ENCODE results near the gene SPEN. TPM values are rescaled to one million over a fixed set of nuclear protein-coding genes. Genes with fewer than 3 reads are reported as not detected.

Gene SPEN
- total and polyA plus RNA-seq, 2 experiments from 2014 or later = 14.9 to 43.6 TPM

DNA sequence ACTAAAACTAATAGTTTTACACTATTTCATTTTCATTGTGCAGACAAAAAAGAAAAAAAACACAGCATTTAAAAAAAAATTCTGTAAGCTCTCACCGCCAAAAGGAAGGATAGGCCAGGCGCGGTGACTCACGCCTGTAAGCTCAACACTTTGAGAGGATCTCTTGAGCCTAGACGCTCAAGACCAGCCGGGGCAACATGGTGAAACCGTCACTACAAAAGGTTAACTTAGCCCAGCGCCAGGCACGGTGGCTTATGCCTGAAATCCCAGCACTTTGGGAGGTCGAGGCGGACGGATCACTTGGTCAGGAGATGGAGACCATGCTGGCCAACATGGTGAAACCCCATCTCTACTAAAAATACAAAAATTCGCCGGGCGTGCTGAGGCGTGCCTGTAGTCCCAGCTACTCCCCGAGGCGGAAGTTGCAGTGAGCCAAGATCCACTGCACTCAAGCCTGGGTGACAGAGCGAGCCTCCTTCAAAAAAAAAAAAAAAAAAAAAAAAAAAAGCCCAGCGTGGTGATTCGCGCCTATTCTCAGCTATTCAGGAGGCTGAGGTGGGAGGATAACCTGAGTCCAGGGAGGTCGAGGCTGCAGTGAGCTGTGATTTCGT lies 14.3 kb upstream of the SPEN start:
- H3K4me3 ChIP-seq = peak overlapping the region; percentile 86
- H3K79me2 ChIP-seq (replicated peaks; ENCODE audit: insufficient read depth) = peaks cover 7% of the 10 kb centered on the region; the same call in 1 of the 2 replicates
- peaks cover 13% of the 10 kb centered on the region for H3K4me1 ChIP-seq (ENCODE audit: insufficient read depth)
- H3K27ac ChIP-seq (ENCODE audit: low read depth) = peak overlapping the region; percentile 100; the same call in 1 of the 2 replicates
- peak overlapping the region; percentile 80; the same call in 1 of the 2 replicates for H3K4me2 ChIP-seq
- H3K4me3 Mint-ChIP-seq = peak overlapping the region; percentile 92
- TF ChIP-seq EZH2phosphoT487 (IDR thresholded peaks at IDR 0.05; ENCODE audit: unreplicated experiment) = no peak
- TF ChIP-seq STAT1 (IDR thresholded peaks at IDR 0.05; ENCODE audit: unreplicated experiment) = no peak
- TF ChIP-seq ZNF462 (CRISPR knock-in tag; IDR thresholded peaks at IDR 0.05) = no peak
- no peak for TF ChIP-seq CTCF (conservative IDR thresholded peaks at IDR 0.05; ENCODE audit: low read depth in 2 of 2)
- TF ChIP-seq, protein P1, sequence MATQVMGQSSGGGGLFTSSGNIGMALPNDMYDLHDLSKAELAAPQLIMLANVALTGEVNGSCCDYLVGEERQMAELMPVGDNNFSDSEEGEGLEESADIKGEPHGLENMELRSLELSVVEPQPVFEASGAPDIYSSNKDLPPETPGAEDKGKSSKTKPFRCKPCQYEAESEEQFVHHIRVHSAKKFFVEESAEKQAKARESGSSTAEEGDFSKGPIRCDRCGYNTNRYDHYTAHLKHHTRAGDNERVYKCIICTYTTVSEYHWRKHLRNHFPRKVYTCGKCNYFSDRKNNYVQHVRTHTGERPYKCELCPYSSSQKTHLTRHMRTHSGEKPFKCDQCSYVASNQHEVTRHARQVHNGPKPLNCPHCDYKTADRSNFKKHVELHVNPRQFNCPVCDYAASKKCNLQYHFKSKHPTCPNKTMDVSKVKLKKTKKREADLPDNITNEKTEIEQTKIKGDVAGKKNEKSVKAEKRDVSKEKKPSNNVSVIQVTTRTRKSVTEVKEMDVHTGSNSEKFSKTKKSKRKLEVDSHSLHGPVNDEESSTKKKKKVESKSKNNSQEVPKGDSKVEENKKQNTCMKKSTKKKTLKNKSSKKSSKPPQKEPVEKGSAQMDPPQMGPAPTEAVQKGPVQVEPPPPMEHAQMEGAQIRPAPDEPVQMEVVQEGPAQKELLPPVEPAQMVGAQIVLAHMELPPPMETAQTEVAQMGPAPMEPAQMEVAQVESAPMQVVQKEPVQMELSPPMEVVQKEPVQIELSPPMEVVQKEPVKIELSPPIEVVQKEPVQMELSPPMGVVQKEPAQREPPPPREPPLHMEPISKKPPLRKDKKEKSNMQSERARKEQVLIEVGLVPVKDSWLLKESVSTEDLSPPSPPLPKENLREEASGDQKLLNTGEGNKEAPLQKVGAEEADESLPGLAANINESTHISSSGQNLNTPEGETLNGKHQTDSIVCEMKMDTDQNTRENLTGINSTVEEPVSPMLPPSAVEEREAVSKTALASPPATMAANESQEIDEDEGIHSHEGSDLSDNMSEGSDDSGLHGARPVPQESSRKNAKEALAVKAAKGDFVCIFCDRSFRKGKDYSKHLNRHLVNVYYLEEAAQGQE (IDR thresholded peaks at IDR 0.05; ENCODE audit: unreplicated experiment) = no peak
- TF ChIP-seq JUNB (IDR thresholded peaks at IDR 0.05; ENCODE audit: unreplicated experiment) = no peak
- no peak for TF ChIP-seq POLR2AphosphoS5 (IDR thresholded peaks at IDR 0.05; ENCODE audit: low read depth)
- TF ChIP-seq ZNF331 (CRISPR knock-in tag; IDR thresholded peaks at IDR 0.05; ENCODE audit: low read depth) = no peak
- no peak for TF ChIP-seq NANOG (IDR thresholded peaks at IDR 0.05; ENCODE audit: borderline replicate concordance)
- TF ChIP-seq ZNF114 (CRISPR knock-in tag; IDR thresholded peaks at IDR 0.05) = no peak
- no peak for TF ChIP-seq EZH2 (IDR thresholded peaks at IDR 0.05; ENCODE audit: low read depth, unreplicated experiment)
- TF ChIP-seq CREB1 (CRISPR knock-in tag; IDR thresholded peaks at IDR 0.05; ENCODE audit: low read depth) = no peak
- TF ChIP-seq ETS1 (IDR thresholded peaks at IDR 0.05) = no peak
- no peak overlapping the region for H2AFZ ChIP-seq
- H3K27ac Mint-ChIP-seq = no peak overlapping the region
- H3K36me3 ChIP-seq (ENCODE audit: insufficient read depth) = no peaks in the 10 kb centered on the region
- H3K27me3 Mint-ChIP-seq (ENCODE audit: insufficient read depth, low read depth, poor library complexity) = peaks cover 28% of the 10 kb centered on the region
- H3K36me3 Mint-ChIP-seq (ENCODE audit: low read depth) = peaks cover 15% of the 10 kb centered on the region
- DNase-seq (ENCODE audit: low spot score) = peak; percentile 35
- H3K4me1 Mint-ChIP-seq = peaks cover 36% of the 10 kb centered on the region
- peaks cover 9% of the 10 kb centered on the region; the same call in 1 of the 2 replicates for H3F3A ChIP-seq (replicated peaks; ENCODE audit: low read depth)
- H3K9me3 Mint-ChIP-seq = no peaks in the 10 kb centered on the region
- no peaks in the 10 kb centered on the region for H4K20me1 ChIP-seq (replicated peaks; ENCODE audit: insufficient read depth)
- peaks cover 8% of the 10 kb centered on the region; the same call in 1 of the 2 replicates for H3K27me3 ChIP-seq (ENCODE audit: insufficient read depth)
- no peaks in the 10 kb centered on the region for H3K9me2 ChIP-seq (ENCODE audit: insufficient read depth)
- ATAC-seq = no peak

Data from GM23338 (cell line).